ENCODE data around the gene SHISA7.
"Not testable (repeated sequence)": the region's sequence is repeated elsewhere in the genome, so short reads cannot be mapped to it uniquely, and the experiment has no call there.

Gene SHISA7

DNA sequence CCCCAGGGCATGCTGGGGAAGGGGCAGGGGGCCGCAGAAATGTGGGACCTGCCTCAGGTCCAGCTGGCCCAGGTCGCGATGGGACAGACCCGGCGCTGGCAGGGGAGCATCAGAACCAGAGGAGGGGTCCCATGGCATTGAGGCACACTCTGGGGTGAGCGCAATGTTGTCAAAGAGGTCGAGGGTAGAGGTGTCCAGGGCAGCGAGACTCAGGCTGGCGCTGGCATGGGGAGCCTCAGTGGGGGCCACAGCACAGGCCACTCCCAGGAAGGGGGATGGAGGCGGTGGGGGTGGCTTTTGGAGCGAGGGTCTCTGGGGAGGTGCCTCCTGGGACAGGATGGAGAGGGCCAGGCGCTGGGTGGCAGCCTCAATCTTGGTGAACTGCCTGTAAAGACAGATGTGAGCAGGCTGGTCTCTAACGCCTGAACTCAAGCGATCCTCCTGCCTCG lies 20.5 kb upstream of the SHISA7 start:
- DNase-seq (ENCODE audit: low spot score) = no peak

GRCh38 chr19:55462722-55463121 lies 19.6 kb upstream of the SHISA7 start:
- DNase-seq (ENCODE audit: low spot score) = no peak

DNA sequence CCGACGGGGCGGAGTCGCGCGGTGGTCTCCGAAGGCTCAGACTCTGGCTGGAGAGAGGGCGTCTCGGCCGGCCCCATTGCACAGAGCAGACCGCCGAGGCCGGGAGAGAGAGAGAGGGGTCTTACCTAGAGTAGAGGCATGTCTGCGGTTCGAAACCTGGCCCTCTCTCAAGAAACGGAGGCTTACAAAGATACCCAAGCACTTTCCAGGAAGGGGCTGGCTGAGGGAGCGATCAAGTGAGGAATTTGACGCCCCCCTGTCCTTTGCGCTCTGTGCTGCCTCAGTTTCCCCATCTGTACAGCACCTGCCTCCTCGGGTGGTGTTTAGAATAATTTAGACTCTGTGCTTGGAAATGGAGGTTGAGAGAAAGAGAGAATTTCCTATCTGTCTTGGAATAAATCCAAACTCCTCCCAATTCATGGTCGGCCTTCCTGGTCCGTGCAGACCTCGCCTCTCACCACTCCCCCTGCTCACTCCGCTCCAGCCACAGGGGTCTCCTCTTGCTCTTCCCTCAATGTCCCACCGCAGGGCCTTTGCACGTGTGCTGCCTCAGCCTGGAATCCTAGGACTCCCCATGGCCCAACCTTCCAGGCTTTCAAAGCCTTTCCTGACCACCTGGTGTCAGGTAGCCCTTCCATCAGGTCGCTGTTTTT lies 19.0 kb upstream of the SHISA7 start:
- no peak for DNase-seq (ENCODE audit: low spot score)

DNA sequence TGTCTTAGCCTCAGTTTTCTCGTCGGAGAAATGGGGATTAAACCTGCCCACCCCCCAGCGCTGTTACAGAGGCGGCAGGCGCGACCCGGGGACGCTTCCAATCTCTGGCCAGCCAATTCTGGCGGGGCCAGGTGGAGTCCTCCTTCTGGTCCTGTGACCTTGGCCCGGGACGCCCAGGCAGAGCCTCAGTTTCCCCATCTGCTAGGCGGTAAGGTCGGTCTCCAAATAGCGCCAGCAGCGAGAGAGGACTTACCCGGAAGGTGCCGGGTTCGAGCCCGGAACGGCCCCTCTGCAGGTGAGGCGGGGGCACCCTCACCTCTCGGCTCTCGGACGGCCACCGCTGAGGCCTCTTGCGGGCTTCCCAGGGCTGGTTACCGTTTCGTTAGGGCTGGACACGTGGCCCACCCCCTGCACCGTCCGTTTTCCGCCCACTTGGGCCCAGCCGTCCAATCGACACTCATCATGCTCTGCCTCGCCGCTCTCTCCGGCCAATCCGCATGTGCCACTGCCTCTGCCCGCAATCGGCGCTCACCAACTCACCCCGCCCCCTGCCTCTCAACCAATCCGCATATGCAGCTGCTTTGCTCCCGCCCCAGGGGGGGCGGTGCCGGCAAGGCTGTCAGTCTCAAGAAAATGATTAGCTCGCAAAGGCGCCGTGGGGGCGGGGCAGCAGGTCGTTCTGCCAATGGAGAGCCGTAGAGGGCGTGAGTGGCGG lies 18.3 kb upstream of the SHISA7 start, which contains the start of gene ISOC2:
Gene ISOC2 (minus strand): TSS at position 384 of the 715 bp plus-strand sequence. CDS start 5,156 bp downstream, outside the sequence.
- peak; percentile 100 for DNase-seq (ENCODE audit: low spot score)

DNA sequence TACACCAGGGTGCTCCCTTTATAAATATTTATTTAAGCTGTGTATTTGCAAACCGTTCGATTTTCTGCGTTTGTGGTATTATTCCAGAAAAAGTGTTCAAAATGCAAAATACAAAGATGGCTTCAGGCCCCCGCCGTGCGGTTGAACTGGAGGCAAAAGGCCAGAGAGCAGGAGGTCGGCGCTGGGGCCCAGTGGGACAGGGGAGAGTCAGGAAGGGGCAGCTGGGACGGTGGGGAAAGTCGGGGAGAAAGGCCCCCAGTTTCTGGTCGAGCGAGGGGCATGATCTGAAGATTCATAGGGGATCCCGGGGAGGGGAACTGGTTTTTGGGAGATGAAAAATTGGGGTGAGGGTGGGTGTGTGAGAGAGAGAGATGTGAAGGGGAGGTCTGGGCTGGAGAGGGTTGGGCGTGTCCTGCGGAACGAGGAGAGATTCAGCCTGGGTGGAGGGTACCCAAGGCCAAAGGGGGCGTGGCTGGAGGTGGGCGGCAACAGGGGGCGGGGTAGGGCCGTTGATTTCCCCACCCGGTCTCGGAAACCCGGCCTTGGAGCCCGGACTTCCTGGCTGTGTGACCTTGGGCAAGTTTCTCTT lies 17.7 kb upstream of the SHISA7 start:
- no peak for DNase-seq (ENCODE audit: low spot score)

- no peak for DNase-seq (ENCODE audit: low spot score)
Observed at GRCh38 chr19:55459950-55460657, 17.0 kb upstream of the SHISA7 start.

GRCh38 chr19:55459551-55459949 lies 16.4 kb upstream of the SHISA7 start:
- no peak for DNase-seq (ENCODE audit: low spot score)

- no peak for DNase-seq (ENCODE audit: low spot score)
Observed at GRCh38 chr19:55457683-55458457, 14.8 kb upstream of the SHISA7 start.

- no peak for DNase-seq (ENCODE audit: low spot score)
Observed at GRCh38 chr19:55456347-55456746, 13.2 kb upstream of the SHISA7 start.

GRCh38 chr19:55455576-55456235 lies 12.6 kb upstream of the SHISA7 start:
- no peak for DNase-seq (ENCODE audit: low spot score)

- peak; percentile 50 for DNase-seq (ENCODE audit: low spot score)
Observed at GRCh38 chr19:55454787-55455243, 11.7 kb upstream of the SHISA7 start.

- no peak for DNase-seq (ENCODE audit: low spot score)
Observed at GRCh38 chr19:55453511-55454260, 10.6 kb upstream of the SHISA7 start.

GRCh38 chr19:55452749-55453346 lies 9.7 kb upstream of the SHISA7 start:
- peak; percentile 46 for DNase-seq (ENCODE audit: low spot score)

DNA sequence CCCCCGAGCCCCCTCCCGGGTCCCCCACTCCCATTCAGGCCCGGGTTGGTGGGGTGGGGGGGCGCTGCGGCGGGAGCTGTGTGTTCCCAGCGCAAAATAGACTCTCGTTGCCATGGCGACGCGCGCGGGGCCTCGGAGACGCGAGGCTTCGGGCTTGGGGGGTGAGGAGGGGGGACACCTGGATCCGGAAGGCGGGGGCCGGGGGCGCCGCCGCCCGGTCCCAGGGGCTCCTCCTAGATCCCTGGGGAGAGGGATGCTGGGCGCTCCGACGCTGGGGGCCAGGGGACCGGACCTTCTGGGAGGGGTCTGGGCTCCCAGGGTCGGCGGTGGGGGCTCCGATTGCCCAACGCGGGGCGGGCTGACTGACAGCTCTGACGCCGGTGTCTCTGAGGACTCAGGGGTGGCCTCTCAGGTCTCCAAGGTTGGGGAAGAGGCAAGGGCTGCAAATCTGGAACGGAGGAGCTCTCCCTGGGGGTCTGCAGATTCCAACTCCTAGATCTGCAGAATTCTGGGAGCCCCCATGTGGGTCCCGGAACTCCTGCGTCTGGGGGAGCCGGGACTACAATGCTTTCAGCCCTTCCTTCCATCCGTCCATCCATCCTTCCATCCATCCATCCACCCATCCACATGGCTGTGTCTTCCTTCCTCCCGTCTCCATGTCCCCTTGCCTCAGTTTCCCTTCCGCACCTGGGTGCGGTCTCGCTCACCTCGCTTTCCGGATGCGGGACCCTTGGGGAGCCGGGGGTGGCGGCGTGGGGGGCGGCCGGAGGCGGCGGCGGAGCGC lies 9.1 kb upstream of the SHISA7 start:
- no peak for DNase-seq (ENCODE audit: low spot score)

GRCh38 chr19:55451163-55451964 lies 8.3 kb upstream of the SHISA7 start:
- no peak for DNase-seq (ENCODE audit: low spot score)

DNA sequence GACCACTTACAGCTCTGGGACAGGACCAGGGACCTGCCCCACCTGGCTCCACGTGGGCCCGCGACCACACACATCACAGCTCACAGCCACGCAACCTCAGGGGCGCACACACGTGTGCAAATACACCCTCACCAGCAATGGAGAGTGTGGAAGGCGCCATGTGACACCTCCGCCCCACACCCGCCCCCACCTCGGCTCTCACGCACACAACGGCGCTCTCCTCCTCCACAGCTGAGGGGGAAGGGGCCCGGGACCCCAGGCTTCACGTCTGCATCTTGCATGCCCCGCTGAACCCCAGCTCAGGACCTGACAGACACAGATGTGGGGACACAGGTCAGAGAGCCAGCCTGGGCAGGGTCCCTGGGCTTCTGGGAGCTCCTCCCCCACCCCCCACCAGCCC lies 6.4 kb upstream of the SHISA7 start:
- DNase-seq (ENCODE audit: low spot score) = no peak

GRCh38 chr19:55448175-55448490 lies 5.0 kb upstream of the SHISA7 start:
- DNase-seq (ENCODE audit: low spot score) = not testable (repeated sequence)

DNA sequence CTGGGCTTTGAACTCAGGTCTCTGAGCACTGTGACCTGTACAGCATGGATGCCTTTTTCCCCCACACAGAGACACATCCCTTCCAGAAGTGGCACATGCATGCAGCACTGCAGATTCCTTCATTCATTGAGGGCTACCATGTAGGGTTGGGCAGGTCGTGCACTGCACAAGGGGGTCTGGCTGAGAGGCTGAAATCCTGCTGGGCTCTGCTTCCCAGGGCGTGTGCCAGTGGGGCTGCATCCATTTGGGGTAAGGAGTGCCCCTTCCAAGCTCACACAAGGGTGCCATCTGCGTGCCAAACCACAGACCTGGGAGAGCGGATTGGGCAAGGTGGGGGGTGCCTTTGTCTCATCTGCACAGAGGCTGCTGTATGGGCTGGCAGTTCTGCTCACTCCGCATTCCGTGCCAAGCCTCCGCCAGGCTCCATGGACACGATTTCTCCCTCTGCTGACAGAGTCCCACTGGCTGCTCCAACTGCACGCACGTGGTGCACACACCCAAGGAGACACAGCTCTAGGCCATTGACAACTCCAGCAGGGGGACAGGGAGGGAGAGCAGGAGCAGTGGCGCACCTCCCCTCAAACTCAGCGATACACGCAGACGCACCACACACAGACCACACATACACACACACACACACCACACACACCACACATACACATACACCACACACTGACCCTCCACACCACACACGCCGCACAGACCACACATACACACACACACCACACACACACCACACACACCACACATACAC lies 4.5 kb upstream of the SHISA7 start:
- no peak for DNase-seq (ENCODE audit: low spot score)
